Measurements from ENCODE around the gene CCDC183.
"Not testable (repeated sequence)": the region's sequence is repeated elsewhere in the genome, so short reads cannot be mapped to it uniquely, and the experiment has no call there.

The CCDC183 gene

DNA sequence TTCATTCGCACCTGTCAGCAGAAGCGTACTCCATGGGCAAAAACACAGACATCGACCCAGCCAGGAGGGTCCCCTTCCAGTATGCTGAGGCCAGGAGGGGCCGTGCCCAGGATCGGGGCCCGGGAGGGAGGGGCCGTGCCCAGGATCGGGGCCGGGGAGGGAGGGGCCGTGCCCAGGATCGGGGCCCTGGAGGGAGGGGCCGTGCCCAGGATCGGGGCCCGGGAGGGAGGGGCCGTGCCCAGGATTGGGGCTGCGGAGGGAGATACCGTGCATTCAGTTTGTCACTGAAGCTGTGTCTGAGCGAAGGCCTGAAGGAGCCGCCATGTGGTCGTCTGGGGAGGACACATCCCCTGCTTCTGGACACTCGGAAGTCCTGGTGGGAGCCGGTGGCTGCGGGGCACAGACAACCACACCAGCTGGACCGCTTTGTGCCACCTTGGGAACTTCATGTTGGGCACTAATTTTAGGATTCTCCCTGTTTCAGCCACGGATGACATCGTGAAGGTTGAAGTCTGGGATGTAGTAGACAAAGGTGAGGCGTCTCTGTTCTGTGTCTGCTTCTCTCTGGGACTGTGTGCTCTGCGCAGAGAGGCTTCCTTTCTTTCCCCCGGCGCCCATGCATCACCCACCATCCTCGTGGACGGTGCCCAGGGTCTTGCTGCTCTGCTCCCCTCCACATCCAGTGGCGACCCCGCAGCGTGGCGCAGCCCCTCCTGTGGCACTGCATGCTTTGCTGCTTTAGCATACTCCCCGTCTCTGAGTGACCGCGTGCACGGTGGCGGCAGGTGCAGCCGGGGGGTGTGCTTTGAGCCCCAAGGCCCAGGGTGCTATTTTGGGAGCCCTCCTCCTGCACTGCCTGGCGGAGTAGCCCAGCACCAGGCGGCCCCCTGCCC lies 29.4 kb downstream of the CCDC183 start:
- DNase-seq (ENCODE audit: low spot score): no peak

GRCh38 chr9:136826188-136826541 lies 30.0 kb downstream of the CCDC183 start:
- no peak for DNase-seq (ENCODE audit: low spot score)

GRCh38 chr9:136826703-136827582 lies 30.8 kb downstream of the CCDC183 start:
- no peak for DNase-seq (ENCODE audit: low spot score)

GRCh38 chr9:136827794-136828473 lies 31.8 kb downstream of the CCDC183 start:
- DNase-seq (ENCODE audit: low spot score): no peak

DNA sequence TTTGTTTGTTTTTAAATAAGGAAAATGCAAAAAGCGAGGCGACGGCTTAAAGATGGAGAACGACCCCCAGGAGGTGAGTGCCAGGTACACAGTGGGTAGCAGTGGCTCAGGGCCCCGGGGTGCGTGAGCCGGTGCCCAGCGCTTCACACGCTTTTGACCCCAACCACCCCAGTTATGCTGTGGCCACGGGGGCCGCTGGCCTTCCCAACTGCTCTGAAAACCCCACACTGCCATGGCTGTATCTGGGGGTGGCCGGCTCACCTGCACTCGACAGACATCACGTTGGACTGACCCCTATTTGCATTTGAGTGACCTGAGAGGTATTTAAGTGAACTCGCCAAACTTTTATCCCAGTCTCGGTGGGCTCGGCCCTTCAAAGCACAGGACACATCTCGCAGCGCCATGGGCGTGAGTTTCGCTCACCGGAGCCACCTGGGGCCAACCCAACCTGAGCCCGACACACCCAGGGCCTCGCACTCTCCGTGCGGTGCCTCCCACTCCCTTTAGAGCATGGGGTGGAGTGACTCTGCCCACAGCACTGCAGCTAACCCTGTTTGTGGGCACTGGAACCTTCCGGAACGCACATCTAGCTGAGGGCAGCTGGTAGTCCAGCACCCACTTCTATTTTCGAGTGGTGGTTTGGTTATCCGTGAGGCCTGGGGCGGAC lies 32.5 kb downstream of the CCDC183 start:
- DNase-seq (ENCODE audit: low spot score): no peak

DNA sequence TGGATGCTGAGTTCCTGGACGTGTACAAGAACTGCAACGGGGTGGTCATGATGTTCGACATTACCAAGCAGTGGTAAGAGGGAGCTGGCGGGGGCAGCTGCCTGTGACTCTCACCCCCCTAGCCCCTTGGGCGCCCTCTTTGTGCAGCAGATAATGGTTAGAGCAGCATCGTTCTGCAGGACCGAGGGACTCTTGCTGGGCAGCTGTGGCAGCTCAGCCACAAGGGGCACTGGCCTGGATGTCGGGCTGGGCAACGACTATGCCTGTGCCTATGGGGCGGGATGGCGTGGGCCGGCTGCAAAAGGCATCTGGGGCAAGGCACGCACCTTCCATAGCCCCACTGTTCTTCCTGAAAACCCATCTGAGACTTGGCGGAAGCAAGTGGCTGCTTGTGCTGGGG lies 33.3 kb downstream of the CCDC183 start:
- DNase-seq (ENCODE audit: low spot score): no peak

GRCh38 chr9:136829981-136830885 lies 34.1 kb downstream of the CCDC183 start:
- no peak for DNase-seq (ENCODE audit: low spot score)

GRCh38 chr9:136831002-136831719 lies 35.0 kb downstream of the CCDC183 start:
- DNase-seq (ENCODE audit: low spot score): no peak

DNA sequence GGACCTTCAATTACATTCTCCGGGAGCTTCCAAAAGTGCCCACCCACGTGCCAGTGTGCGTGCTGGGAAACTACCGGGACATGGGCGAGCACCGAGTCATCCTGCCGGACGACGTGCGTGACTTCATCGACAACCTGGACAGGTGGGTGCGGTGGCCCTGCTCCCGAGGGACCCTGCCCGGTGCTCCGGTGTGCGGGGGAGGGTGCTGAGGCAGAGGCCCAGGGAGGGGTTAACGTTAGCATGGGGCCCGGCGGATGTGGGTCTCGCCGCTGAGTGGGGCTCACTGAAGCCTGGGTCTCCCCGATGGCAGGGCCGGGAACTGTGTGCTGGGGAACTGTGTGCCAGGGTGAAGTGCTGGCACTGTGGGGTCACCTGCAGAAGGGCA lies 35.6 kb downstream of the CCDC183 start:
- DNase-seq (ENCODE audit: low spot score): no peak

DNA sequence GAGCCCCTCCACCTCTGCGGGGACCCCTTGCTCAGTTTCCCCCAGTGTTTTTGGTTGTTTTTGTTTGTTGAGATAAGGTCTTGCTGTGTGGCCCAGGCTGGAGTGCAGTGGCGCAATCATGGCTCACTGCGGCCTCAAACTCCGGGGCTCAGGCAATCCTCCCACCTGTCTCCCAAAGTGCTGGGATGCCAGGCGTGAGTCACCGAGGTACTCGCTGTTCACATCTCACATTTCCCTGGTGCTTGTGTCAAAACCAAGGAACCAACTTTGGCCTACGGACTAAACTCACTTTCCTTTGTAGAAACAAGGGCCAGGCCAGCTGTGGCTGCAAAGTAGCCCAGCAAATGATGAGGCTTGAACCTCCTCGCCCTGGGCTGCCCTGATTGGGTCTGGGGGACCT lies 36.4 kb downstream of the CCDC183 start:
- no peak for DNase-seq (ENCODE audit: low spot score)

DNA sequence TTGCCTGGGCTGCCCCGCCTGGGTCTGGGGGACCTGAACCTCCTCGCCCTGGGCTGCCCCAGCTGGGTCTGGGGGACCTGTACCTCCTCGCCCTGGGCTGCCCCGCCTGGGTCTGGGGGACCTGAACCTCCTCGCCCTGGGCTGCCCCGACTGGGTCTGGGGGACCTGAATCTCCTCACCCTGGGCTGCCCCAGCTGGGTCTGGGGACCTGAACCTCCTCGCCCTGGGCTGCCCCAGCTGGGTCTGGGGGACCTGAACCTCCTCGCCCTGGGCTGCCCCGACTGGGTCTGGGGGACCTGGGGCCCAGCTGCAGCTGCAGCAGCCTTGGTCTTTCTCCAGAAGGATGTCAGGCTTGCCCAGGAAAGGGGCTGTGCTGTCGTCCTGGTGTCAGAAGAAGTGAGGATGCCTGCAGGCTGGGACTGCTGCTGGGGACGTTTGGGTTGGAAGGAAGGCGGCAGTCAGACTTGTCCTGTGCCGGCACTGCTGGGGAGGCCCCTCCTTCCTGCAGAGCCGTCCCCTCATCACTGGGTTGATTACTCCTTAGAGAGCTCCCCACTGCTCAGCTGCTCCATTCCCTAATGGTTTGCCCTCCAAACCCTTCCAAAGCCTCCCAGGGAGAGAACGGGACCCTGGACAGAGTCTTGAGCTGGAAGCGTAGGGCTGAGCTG lies 37.4 kb downstream of the CCDC183 start:
- not testable (repeated sequence) for DNase-seq (ENCODE audit: low spot score)

GRCh38 chr9:136835162-136835931 lies 39.2 kb downstream of the CCDC183 start:
- DNase-seq (ENCODE audit: low spot score): no peak

DNA sequence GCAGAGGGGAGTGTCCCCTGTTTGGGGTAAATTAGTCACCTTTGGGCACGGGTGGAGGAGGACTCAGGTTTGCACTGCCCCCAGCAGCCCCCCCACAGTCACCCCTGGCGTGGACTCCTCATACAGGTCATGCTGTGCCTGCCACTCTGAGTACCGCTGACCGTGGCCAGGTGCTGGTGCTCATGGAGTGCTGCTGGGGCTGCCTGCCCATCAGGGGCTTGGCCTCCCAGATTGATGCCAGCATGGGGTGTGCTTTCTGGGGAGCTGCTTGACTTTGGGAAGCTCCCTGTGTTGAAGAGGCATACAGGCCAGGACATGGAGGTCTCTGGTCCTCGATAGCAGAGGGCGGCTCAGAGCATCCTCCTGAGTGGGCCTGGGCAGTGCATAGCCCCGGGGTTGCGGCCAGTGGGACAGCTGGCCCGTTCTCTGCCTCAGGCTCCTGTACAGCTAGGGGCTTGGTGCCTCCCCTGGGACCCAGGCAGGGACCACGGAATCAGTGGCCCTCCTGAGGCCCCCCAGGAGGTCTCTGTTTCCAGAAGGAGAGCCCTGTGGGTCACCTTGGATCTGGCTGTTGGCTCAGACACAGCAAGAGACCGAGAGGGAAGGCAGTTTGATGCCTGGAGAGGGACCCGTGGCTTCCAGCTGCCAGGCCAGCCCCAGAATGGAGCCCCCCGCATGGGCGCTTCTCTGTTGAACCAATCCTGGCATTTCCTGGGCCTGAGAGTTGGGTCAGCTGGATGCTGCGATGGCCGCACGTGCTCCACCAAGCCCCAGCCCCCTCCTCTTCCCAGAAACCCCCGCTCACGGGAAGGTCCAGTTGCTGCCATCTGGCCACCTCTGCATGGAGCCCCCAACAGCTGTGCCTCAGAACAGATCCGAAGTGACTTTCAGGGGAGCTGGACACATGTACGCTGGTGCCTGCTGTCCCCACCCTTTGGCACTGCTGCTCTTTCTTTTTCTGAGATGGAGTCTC lies 40.1 kb downstream of the CCDC183 start:
- DNase-seq (ENCODE audit: low spot score): no peak

DNA sequence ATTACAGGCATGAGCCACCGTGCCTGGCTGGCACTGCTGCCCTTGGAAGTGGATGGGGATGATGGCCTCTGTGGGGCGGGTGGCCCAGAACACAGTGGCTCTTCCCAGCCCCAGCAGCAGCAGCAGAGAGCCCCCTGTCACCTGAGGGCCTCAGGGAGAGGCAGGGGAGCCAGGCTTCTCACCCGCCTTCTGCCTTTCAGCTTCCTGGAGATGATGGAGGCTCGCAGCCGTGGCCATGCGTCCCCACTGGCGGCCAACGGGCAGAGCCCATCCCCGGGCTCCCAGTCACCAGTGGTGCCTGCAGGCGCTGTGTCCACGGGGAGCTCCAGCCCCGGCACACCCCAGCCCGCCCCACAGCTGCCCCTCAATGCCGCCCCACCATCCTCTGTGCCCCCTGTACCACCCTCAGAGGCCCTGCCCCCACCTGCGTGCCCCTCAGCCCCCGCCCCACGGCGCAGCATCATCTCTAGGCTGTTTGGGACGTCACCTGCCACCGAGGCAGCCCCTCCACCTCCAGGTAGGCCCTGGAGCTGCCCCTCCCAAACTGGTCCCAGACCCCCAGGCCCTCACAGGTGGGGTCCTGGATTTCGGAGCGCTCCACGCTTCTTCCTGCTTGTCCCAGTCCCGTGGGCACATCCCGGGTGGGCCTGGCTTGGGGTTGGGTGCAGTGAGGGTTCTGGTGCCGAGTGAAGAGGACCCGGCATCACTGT lies 41.2 kb downstream of the CCDC183 start:
- no peak for DNase-seq (ENCODE audit: low spot score)

DNA sequence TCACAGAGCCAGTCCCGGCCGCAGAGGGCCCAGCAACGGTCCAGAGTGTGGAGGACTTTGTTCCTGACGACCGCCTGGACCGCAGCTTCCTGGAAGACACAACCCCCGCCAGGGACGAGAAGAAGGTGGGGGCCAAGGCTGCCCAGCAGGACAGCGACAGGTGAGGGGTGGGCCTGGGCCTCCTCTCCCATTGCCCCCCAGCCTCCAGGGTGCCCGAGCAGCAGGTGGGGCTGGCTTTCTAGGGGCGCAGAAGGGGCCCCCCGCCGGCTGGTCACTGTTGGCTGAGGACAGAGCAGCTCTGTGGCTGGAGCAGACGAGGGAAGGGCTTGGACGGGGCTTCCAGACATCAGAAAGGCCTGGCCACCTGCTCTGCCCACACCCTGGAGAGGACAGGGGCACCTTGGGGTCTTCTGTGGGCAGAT lies 41.7 kb downstream of the CCDC183 start:
- DNase-seq (ENCODE audit: low spot score): not testable (repeated sequence)

DNA sequence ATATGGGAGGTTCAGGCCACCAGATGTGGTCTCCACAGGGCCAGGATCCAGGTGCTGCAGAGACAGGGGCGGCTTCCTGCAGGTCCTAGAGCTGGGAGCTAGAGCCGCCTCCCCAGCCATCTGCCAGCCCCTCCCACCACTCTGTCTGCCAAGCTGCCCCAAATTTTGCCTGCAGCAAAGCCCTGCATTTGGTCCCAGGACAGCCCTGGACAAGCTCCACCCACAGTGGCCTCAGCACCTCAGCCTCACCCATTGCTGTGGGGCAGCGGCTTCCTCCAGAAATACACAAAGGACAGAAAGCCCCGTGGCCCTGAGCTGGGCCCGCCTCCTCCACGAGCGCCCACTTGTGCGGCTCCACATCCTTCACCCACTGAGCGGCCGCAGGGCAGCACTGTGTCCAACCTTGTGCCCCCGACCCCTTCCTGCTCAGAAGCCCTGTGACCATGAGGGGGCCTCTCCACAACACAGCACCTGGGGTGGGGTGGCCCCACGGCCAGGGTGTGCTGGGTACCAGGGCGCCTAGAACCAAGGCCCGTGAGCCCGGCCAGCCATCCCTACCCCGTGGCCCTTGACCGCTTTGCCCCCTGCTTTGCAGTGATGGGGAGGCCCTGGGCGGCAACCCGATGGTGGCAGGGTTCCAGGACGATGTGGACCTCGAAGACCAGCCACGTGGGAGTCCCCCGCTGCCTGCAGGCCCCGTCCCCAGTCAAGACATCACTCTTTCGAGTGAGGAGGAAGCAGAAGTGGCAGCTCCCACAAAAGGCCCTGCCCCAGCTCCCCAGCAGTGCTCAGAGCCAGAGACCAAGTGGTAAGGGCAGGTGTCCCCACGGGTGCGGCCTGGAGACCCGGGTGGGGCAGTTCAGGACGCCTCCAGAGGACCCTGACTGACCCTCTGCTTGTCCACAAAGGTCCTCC lies 42.4 kb downstream of the CCDC183 start:
- DNase-seq (ENCODE audit: low spot score): no peak

Data from globus pallidus (tissue), 1 donor.